Vagina (tissue), 2 donors: ENCODE results near the gene STARD13. TPM values are rescaled to one million over a fixed set of nuclear protein-coding genes. Genes with fewer than 3 reads are reported as not detected.
A peak's percentile ranks its signal among the peaks of the same experiment; 100 is the strongest.

Source experiments
- DNase-seq, 2 donors: peaks; one replicate each; pipeline ENCODE4 v3.0.0-alpha.2; 2017; ENCODE audit errors: extremely low spot score in 2 of 2
- H3K27ac ChIP-seq: fragments of 200-600 bp; sonication (generic); one replicate; pipeline ENCODE4 v1.5.1; 2019
- H3K27me3 ChIP-seq: fragments of 200-600 bp; sonication (generic); one replicate; pipeline ENCODE4 v1.5.1; 2019
- H3K36me3 ChIP-seq, 2 donors: fragments of 200-600 bp; sonication (generic); one replicate each; pipeline ENCODE4 v1.5.1; 2017 to 2019
- H3K4me1 ChIP-seq: fragments of 200-600 bp; sonication (generic); one replicate; pipeline ENCODE4 v1.5.1; 2019
- H3K4me3 ChIP-seq, 2 donors: fragments of 200-600 bp; sonication (generic); 1 replicate in 1 of 2; 2 replicates in 1 of 2; pipeline ENCODE4 v1.5.1; 2016 to 2019
- H3K9me3 ChIP-seq: fragments of 200-600 bp; sonication (generic); one replicate; pipeline ENCODE4 v1.5.1; 2019
- CTCF ChIP-seq, 3 experiments: fragments of 450-650 bp in 2 of 3; fragments of 200-600 bp in 1 of 3; sonication (generic) in 1 of 3; IDR thresholded peaks; one replicate each; pipeline ENCODE4 v1.5.1; 2017 to 2019; ENCODE audit warnings: antibody characterized with exemption in 3 of 3, mild to moderate bottlenecking in 2 of 3, moderate library complexity in 2 of 3
- POLR2A ChIP-seq, 2 donors: fragments of 450-650 bp; IDR thresholded peaks; one replicate each; pipeline ENCODE4 v1.6.1; 2017; ENCODE audit warnings: antibody characterized with exemption in 2 of 2, mild to moderate bottlenecking in 2 of 2, moderate library complexity in 2 of 2
- POLR2AphosphoS5 ChIP-seq, 2 donors: sonication (generic); formaldehyde crosslinking; IDR thresholded peaks; one replicate each; pipeline ENCODE4 v1.9.0; 2017; ENCODE audit warnings: antibody characterized with exemption in 2 of 2, mild to moderate bottlenecking in 2 of 2, low read depth in 1 of 2; ENCODE audit not compliant: insufficient read depth in 1 of 2
- intact Hi-C: fragments of 100-400 bp; cut with DNase I; formaldehyde crosslinking; loops from one replicate; pipeline ENCODE4 v1.15.1; 2023
- total RNA-seq: library from RNA; depleted of rRNA; stranded (reverse); fragments of >200 nt; gene quantifications from one replicate; pipeline ENCODE4 v1.2.3, GENCODE V29; 2016

STARD13 gene
- total RNA-seq, 1 donor from 2014 or later: 33.1 TPM

GRCh38 chr13:33277037-33277740, 8.4 kb downstream of the STARD13 start:
- Histone ChIP-seq H3K9me3 (no peaks in the 10 kb centered on the region), H3K4me1 (peaks cover 51% of the 10 kb centered on the region), H3K27ac (no peak overlapping the region), H3K27me3 (no peaks in the 10 kb centered on the region), H3K36me3 (no peaks in the 10 kb centered on the region), H3K4me3 (no peak overlapping the region)
- DNase-seq: no peak
- no peak for TF ChIP-seq POLR2AphosphoS5 (IDR thresholded peaks at IDR 0.05; ENCODE audit: insufficient read depth in 1 of 2, low read depth in 1 of 2)
- intact Hi-C loops: no loop called here

DNA sequence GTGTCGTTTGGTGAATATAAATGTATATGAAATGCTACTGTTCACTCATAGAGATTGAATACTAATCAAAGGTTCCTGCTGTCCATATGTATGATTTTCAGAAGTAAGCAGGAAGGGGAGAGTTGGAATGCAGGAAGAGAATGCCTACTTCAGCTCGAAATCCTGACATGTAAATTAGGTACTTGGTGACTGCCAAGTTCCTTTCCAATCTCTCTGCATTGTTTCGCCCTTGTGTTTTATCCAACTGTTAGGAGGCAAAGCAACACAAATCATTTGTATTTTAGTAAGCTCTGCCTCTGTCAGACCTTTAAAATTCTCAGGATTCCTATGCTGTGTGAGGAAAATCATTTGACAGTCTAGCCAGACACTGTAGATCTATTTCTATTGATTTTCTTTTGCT, 9.0 kb downstream of the STARD13 start:
- no peak for TF ChIP-seq POLR2AphosphoS5 (IDR thresholded peaks at IDR 0.05; ENCODE audit: insufficient read depth in 1 of 2, low read depth in 1 of 2)
- no peak for TF ChIP-seq CTCF (IDR thresholded peaks at IDR 0.05)
- TF ChIP-seq POLR2A (IDR thresholded peaks at IDR 0.05): no peak
- no peaks in the 10 kb centered on the region for H3K27me3 ChIP-seq
- H3K27ac ChIP-seq: no peak overlapping the region
- no peaks in the 10 kb centered on the region for H3K9me3 ChIP-seq
- peaks cover 55% of the 10 kb centered on the region for H3K4me1 ChIP-seq
- DNase-seq: no peak
- H3K4me3 ChIP-seq: no peak overlapping the region
- no peaks in the 10 kb centered on the region for H3K36me3 ChIP-seq
- intact Hi-C loops: no loop called here

- intact Hi-C loops: no loop called here
- Histone ChIP-seq H3K27me3 (no peaks in the 10 kb centered on the region), H3K27ac (peak overlapping the region; percentile 4), H3K4me3 (no peak overlapping the region), H3K4me1 (peaks cover 60% of the 10 kb centered on the region), H3K9me3 (no peaks in the 10 kb centered on the region), H3K36me3 (no peaks in the 10 kb centered on the region)
- no peak for DNase-seq
- no peak for TF ChIP-seq CTCF (IDR thresholded peaks at IDR 0.05)
- peak in 1 of 2 donors; percentile 13 for TF ChIP-seq POLR2AphosphoS5 (IDR thresholded peaks at IDR 0.05; ENCODE audit: insufficient read depth in 1 of 2, low read depth in 1 of 2)
- TF ChIP-seq POLR2A (IDR thresholded peaks at IDR 0.05): no peak
These were observed 9.6 kb downstream of the STARD13 start for GRCh38 chr13:33275916-33276315.

GRCh38 chr13:33274264-33274663, 11.3 kb downstream of the STARD13 start:
- no peak for DNase-seq
- Histone ChIP-seq H3K27me3 (no peaks in the 10 kb centered on the region), H3K4me1 (peaks cover 53% of the 10 kb centered on the region), H3K27ac (no peak overlapping the region), H3K4me3 (no peak overlapping the region), H3K36me3 (no peaks in the 10 kb centered on the region), H3K9me3 (no peaks in the 10 kb centered on the region)
- intact Hi-C loops: no loop called here
- TF ChIP-seq CTCF (IDR thresholded peaks at IDR 0.05) (no peak), POLR2A (IDR thresholded peaks at IDR 0.05) (no peak), POLR2AphosphoS5 (IDR thresholded peaks at IDR 0.05; ENCODE audit: insufficient read depth in 1 of 2, low read depth in 1 of 2) (no peak)

DNA sequence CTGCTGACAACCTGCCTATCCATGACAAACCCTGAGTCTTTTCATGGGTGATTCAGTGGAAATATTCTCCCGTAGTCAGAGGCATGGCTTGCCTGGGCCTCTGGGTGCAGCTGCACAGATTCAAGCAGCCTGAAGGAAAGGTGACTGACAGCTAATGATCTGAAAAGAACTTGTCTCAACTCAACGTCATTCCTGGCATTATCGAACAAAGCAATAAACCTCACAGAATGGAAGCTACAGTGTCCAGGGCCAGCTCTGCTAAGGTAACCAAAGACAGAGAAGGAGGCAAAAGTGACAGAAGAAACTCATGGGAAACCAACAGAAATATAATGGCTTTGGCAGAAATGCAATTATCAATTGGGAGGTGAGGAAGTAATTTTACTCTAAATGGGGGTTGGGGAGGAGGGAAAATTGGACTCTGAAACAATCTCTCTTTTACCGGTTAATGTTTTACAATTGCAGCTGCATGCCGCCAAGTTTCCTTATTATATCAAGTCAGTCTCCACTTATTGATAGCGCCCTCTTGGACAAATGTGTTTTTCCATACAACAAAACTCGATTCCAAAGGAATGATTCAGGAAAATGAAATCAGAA, 12.9 kb downstream of the STARD13 start:
- no peak for DNase-seq
- intact Hi-C loops: no loop called here
- Histone ChIP-seq H3K27me3 (no peaks in the 10 kb centered on the region), H3K4me1 (peaks cover 58% of the 10 kb centered on the region), H3K4me3 (no peak overlapping the region), H3K27ac (no peak overlapping the region), H3K9me3 (no peaks in the 10 kb centered on the region), H3K36me3 (no peaks in the 10 kb centered on the region)
- TF ChIP-seq POLR2A (IDR thresholded peaks at IDR 0.05): no peak
- no peak for TF ChIP-seq CTCF (IDR thresholded peaks at IDR 0.05)
- TF ChIP-seq POLR2AphosphoS5 (IDR thresholded peaks at IDR 0.05; ENCODE audit: insufficient read depth in 1 of 2, low read depth in 1 of 2): no peak
